Kidney epithelial cell (primary cell): ENCODE results near the gene GALNT1. TPM values are rescaled to one million over a fixed set of nuclear protein-coding genes. Genes with fewer than 3 reads are reported as not detected.

Experiments used
- DNase-seq: peaks from one replicate; pipeline ENCODE4 v3.0.0-alpha.2; 2010; ENCODE audit warnings: low read depth
- H3K27me3 ChIP-seq: 2 replicates; pipeline ENCODE4 v1.6.0; 2011; ENCODE audit warnings: low read length; ENCODE audit not compliant: control insufficient read depth, insufficient read depth
- H3K36me3 ChIP-seq: 2 replicates; pipeline ENCODE4 v1.5.1; 2011; ENCODE audit warnings: low read length; ENCODE audit not compliant: control insufficient read depth, insufficient read depth
- H3K4me3 ChIP-seq: 2 replicates; pipeline ENCODE4 v1.5.1; 2011; ENCODE audit warnings: low read depth, mild to moderate bottlenecking, control low read depth, low read length
- total RNA-seq: library from RNA; depleted of rRNA; stranded (reverse); fragments of >200 nt; gene quantifications from 2 replicates; pipeline ENCODE4 v1.2.3, GENCODE V29; 2015
- TF ChIP-seq, protein P1 (sequence below): IDR thresholded peaks from 2 replicates; pipeline ENCODE4 v1.5.1; 2011; ENCODE audit warnings: mild to moderate bottlenecking, moderate library complexity, low read length, control low read depth, inconsistent platforms; ENCODE audit not compliant: insufficient read depth, poor library complexity, severe bottlenecking

GALNT1 gene
- total RNA-seq, 1 donor from 2014 or later: 53.2 TPM

GRCh38 chr18:35605686-35606417 is 24.3 kb downstream of the GALNT1 start:
- TF ChIP-seq, protein P1, sequence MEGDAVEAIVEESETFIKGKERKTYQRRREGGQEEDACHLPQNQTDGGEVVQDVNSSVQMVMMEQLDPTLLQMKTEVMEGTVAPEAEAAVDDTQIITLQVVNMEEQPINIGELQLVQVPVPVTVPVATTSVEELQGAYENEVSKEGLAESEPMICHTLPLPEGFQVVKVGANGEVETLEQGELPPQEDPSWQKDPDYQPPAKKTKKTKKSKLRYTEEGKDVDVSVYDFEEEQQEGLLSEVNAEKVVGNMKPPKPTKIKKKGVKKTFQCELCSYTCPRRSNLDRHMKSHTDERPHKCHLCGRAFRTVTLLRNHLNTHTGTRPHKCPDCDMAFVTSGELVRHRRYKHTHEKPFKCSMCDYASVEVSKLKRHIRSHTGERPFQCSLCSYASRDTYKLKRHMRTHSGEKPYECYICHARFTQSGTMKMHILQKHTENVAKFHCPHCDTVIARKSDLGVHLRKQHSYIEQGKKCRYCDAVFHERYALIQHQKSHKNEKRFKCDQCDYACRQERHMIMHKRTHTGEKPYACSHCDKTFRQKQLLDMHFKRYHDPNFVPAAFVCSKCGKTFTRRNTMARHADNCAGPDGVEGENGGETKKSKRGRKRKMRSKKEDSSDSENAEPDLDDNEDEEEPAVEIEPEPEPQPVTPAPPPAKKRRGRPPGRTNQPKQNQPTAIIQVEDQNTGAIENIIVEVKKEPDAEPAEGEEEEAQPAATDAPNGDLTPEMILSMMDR: no peak
- no peak for DNase-seq
- Histone ChIP-seq H3K4me3 (no peak overlapping the region), H3K27me3 (no peaks in the 10 kb centered on the region), H3K36me3 (no peaks in the 10 kb centered on the region)

DNA sequence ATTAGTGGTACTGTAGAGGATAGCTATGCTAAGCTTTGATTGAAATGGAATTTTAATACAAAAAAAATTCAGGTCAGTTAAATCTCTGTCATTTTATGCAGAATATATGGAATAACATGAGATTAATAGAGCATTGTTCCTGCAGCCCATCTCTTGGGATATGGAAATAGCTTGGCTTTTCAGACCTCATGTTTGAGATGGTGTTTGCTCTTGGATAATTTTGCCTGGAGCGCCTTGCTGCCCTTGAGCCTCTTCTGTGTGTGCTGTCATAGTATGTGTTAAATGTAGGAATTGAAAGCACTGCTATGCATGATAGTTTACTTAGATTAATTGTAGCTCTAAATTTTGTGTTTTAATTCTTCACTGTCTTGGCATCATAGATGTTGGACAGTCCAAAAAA is 27.7 kb downstream of the GALNT1 start:
- Histone ChIP-seq H3K36me3 (no peaks in the 10 kb centered on the region), H3K27me3 (no peaks in the 10 kb centered on the region), H3K4me3 (no peak overlapping the region)
- TF ChIP-seq, protein P1: no peak
- no peak for DNase-seq

GRCh38 chr18:35610089-35610488 is 28.5 kb downstream of the GALNT1 start:
- H3K36me3 ChIP-seq: no peaks in the 10 kb centered on the region
- TF ChIP-seq, protein P1: no peak
- H3K4me3 ChIP-seq: no peak overlapping the region
- no peak for DNase-seq
- H3K27me3 ChIP-seq: no peaks in the 10 kb centered on the region

DNA sequence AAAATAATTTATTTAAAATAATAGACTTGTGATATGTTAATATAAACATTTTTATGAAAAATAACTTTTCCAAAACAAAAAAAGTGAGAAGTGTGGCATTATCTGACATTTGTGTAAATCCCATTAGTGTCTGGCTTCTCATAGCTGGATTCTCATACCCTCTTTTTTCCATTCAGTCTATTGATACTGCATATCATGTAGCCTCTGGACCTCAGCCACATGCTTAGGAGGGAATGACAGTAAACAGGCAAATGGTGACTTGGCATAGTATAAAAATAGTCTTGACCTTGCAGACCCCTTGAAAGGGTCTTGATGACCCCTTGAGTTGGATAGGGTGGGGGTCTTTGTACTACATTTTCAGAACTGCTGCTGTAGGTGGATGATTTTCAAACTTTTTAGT is 29.2 kb downstream of the GALNT1 start:
- no peak for DNase-seq
- TF ChIP-seq, protein P1: no peak
- Histone ChIP-seq H3K36me3 (no peaks in the 10 kb centered on the region), H3K27me3 (no peaks in the 10 kb centered on the region), H3K4me3 (no peak overlapping the region)

- no peak for DNase-seq
- TF ChIP-seq, protein P1: no peak
- H3K27me3 ChIP-seq: no peaks in the 10 kb centered on the region
- no peaks in the 10 kb centered on the region for H3K36me3 ChIP-seq
- no peak overlapping the region for H3K4me3 ChIP-seq
Measured at GRCh38 chr18:35611518-35611917, 30.0 kb downstream of the GALNT1 start.

DNA sequence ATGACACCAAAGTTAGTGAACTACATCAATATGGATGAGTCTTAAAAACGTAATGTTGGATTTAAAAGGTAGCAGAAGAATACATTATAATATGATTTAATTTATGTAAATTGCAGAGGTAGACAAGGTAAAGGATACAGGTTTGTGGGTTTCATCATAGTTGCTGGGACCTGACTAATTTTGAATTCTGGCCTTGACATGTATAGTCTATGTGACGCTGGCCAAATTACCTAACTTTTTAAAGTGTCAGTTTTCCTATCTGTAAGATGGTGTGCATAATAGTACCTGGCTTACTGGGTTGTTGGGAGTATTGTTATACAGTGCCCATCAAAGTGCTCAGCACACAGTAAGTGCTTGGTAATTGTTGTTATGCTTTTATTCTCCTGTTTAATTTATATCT is 34.5 kb downstream of the GALNT1 start:
- no peak overlapping the region for H3K4me3 ChIP-seq
- no peaks in the 10 kb centered on the region for H3K36me3 ChIP-seq
- no peak for DNase-seq
- TF ChIP-seq, protein P1: no peak
- H3K27me3 ChIP-seq: no peaks in the 10 kb centered on the region
